Measurements from ENCODE around the gene SELPLG. TPM values are rescaled to one million over a fixed set of nuclear protein-coding genes. Genes with fewer than 3 reads are reported as not detected.

Gene SELPLG
- total RNA-seq, 2 donors from 2014 or later: 14.3 to 17.3 TPM

DNA sequence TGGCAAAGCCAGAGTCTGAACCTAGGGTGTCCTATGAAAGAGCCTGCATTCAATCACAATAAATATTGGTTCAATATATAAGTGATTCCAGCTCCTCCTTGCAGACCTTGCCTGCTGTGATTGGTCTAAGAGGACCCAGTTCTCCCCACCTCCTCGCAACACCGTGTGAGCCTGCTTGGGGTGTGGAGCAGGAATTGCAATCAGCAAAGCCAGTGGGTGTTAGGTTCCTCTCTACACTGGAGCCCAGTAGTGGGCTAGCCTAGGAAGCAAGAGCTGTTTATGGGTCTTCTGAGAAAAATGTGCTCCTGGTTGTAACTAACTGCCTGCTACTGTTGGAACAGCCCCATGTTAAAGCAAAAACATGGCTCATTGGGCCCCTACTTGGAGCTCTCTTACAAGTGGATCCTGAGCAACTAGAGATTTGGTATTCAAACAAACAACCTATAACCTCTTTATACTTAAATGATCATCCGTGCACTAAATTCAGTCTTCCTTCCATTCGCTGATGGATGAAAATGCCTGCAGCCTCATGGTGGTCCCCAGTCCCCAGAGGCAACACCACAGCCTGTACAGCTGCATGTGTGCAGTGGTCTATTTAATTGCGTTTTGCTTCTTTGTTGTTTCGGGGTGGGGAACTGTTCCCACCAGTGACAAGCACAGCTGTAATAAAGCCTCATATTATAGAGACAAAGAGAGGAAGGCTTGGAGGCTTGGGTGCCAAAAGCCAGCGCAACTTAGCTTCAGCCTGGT is 3.7 kb upstream of the SELPLG start:
- no peak overlapping the region for H3K27ac ChIP-seq
- no peak for DNase-seq (ENCODE audit: low spot score)

DNA sequence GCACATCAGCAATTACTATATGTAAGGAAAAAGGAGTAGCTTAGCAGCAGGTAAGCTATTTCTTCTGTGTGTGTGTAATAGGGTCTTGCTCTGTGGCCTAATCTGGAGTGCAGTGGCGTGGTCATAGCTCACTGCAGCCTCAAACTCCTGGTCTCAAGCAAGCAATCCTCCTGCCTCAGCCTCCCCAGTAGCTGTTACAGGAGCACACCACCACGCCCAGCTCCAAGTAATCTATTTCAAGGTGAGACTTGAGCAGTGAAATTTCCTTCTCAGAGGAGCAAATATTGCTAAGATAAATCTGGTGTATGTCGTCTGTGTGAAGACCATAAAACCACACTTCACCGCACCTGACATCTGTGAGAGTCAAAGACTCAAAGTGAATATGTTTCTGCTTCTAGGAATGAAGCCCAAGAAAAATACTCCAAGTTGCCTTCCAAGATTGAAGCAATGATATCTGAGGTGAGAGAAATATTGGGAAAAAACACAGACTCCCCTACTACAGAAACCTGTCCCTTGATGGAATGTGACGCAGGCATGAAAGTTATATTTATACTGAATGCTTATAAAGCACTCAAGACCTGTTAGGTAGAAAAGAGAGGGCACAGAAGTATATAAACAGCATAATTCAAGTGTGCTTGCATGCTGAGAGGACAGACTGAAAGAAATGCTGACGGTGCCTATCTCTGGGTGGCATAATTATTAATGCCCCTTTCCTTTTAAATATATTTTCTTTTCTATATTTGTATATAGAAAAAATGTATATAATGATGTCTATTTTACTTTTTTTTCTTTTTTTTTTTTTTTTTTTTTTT is 2.5 kb upstream of the SELPLG start:
- Histone ChIP-seq H3K27ac (no peak overlapping the region), H3K36me3 (no peaks in the 10 kb centered on the region), H3K27me3 (replicated peaks; ENCODE audit: insufficient read depth) (no peaks in the 10 kb centered on the region), H3K4me3 (no peak overlapping the region), H3K9me3 (no peaks in the 10 kb centered on the region), H3K4me1 (ENCODE audit: control insufficient read depth in 1 of 2, low read depth in 2 of 2) (peaks cover 13 to 20% of the 10 kb centered on the region in 2 donors)
- no peak for TF ChIP-seq CTCF (IDR thresholded peaks at IDR 0.05)
- DNase-seq (ENCODE audit: low spot score) (no peak), ATAC-seq (ENCODE audit: insufficient number of reproducible peaks, low FRiP score, low read depth) (no peak)

More for the DNA sequence above, 3.7 kb upstream of the SELPLG start:
- no peaks in the 10 kb centered on the region for H3K27me3 ChIP-seq (replicated peaks; ENCODE audit: insufficient read depth)
- H3K36me3 ChIP-seq: no peaks in the 10 kb centered on the region
- no peak for TF ChIP-seq CTCF (IDR thresholded peaks at IDR 0.05)
- peaks cover 13 to 29% of the 10 kb centered on the region in 2 donors for H3K4me1 ChIP-seq (ENCODE audit: control insufficient read depth in 1 of 2, low read depth in 2 of 2)
- no peak for ATAC-seq (ENCODE audit: insufficient number of reproducible peaks, low FRiP score, low read depth)
- H3K9me3 ChIP-seq: no peaks in the 10 kb centered on the region
- H3K4me3 ChIP-seq: no peak overlapping the region

GRCh38 chr12:108635201-108635996 is 1.7 kb upstream of the SELPLG start:
- Histone ChIP-seq H3K4me3 (no peak overlapping the region), H3K4me1 (ENCODE audit: control insufficient read depth in 1 of 2, low read depth in 2 of 2) (peaks cover 13 to 20% of the 10 kb centered on the region in 2 donors), H3K27ac (no peak overlapping the region), H3K9me3 (no peaks in the 10 kb centered on the region), H3K36me3 (no peaks in the 10 kb centered on the region), H3K27me3 (replicated peaks; ENCODE audit: insufficient read depth) (no peaks in the 10 kb centered on the region)
- ATAC-seq (ENCODE audit: insufficient number of reproducible peaks, low FRiP score, low read depth) (no peak), DNase-seq (ENCODE audit: low spot score) (no peak)
- no peak for TF ChIP-seq CTCF (IDR thresholded peaks at IDR 0.05)

DNA sequence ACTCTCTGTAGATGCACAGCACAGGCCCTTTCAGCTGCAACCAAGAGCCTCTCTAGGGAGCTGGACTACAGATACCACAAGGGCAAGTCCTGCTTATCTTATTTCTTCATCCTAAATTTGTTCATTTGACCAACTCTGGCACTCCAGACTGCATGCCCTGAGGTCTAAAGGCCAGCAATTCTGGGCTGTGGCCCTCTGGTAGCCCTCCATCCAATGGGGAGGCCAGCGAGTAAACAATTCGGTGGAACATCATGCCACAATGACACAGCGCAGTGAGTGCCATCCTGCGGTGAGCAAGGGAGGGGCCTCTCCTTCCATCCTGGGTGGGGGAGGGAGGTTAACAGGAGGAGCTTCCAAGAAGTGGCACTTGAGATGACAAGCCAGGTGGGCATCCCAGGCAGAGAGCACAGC is 652 bp upstream of the SELPLG start:
- TF ChIP-seq CTCF (IDR thresholded peaks at IDR 0.05): no peak
- no peaks in the 10 kb centered on the region for H3K36me3 ChIP-seq
- DNase-seq (ENCODE audit: low spot score) (no peak), ATAC-seq (ENCODE audit: insufficient number of reproducible peaks, low FRiP score, low read depth) (no peak)
- peaks cover 19 to 21% of the 10 kb centered on the region in 2 donors for H3K4me1 ChIP-seq (ENCODE audit: control insufficient read depth in 1 of 2, low read depth in 2 of 2)
- no peaks in the 10 kb centered on the region for H3K27me3 ChIP-seq (replicated peaks; ENCODE audit: insufficient read depth)
- H3K9me3 ChIP-seq: no peaks in the 10 kb centered on the region
- no peak overlapping the region for H3K4me3 ChIP-seq
- H3K27ac ChIP-seq: no peak overlapping the region
